Endothelial cell of umbilical vein (primary cell): ENCODE measurements around the gene NRROS. TPM values are rescaled to one million over a fixed set of nuclear protein-coding genes. Genes with fewer than 3 reads are reported as not detected.

ENCODE experiments used
- BruUV-seq: library from RNA; stranded (reverse); fragments of 400-500 nt; replicated peaks from 2 replicates; lab custom pipeline; 2021; lab: Mats Ljungman, UMichigan
- CTCF ChIA-PET: fragments of 300-600, 350-600 bp; sonication (Branson Sonifier 250); formaldehyde crosslinking; loops from one replicate; lab custom pipeline; 2021; ENCODE audit warnings: antibody characterized with exemption, inconsistent platforms; lab: Charles Lee
- POLR2A ChIA-PET: fragments of 300-600, 350-600 bp; sonication (Branson Sonifier 250); formaldehyde crosslinking; loops from one replicate; lab custom pipeline; 2021; ENCODE audit warnings: antibody characterized with exemption, inconsistent platforms; lab: Charles Lee
- DNase-seq: peaks from one replicate; pipeline ENCODE4 v3.0.0-alpha.2; 2011; ENCODE audit warnings: low read depth, low spot score
- FAIRE-seq: peaks from 2 replicates; lab custom pipeline; 2011; peaks lifted over from hg19 to GRCh38; lab: Jason Lieb, UNC
- H2AFZ ChIP-seq: 2 replicates; pipeline ENCODE4 v1.6.0; 2012; ENCODE audit warnings: low read depth, low read length, control low read depth, inconsistent platforms
- H3K27ac ChIP-seq: 2 replicates; pipeline ENCODE4 v1.5.1; 2011; ENCODE audit warnings: low read depth, mild to moderate bottlenecking, control low read depth, low read length, moderate library complexity; ENCODE audit not compliant: insufficient read depth
- H3K27me3 ChIP-seq, 2 experiments: 2 replicates each; pipeline versions ENCODE4 v1.6.0 to v1.6.1; 2011; ENCODE audit warnings: low read length in 2 of 2, mixed read lengths in 1 of 2; ENCODE audit not compliant: control insufficient read depth in 2 of 2, insufficient read depth in 2 of 2
- H3K36me3 ChIP-seq, 2 experiments: 2 replicates in 1 of 2; 3 replicates in 1 of 2; pipeline ENCODE4 v1.5.1; 2011; ENCODE audit warnings: low read length in 2 of 2, mild to moderate bottlenecking in 1 of 2, moderate library complexity in 1 of 2; ENCODE audit not compliant: control insufficient read depth in 2 of 2, insufficient read depth in 2 of 2; ENCODE audit errors: extremely low read depth in 1 of 2
- H3K4me1 ChIP-seq: 3 replicates; pipeline ENCODE4 v1.5.1; 2011; ENCODE audit warnings: mild to moderate bottlenecking, low read length; ENCODE audit not compliant: control insufficient read depth, insufficient read depth; ENCODE audit errors: extremely low read depth
- H3K4me2 ChIP-seq: 2 replicates; pipeline ENCODE4 v1.6.1; 2011; ENCODE audit warnings: low read length, control low read depth, mixed read lengths; ENCODE audit not compliant: insufficient read depth
- H3K4me3 ChIP-seq, 3 experiments: fragments of 200-600 bp in 1 of 3; sonication (generic), shearing (Covaris generic) in 1 of 3; replicated peaks in 1 of 3; 2 replicates each; pipeline ENCODE4 v1.5.1; 2011 to 2016; ENCODE audit warnings: control low read depth in 3 of 3, low read length in 3 of 3, mild to moderate bottlenecking in 2 of 3, inconsistent platforms in 1 of 3, low read depth in 1 of 3, moderate library complexity in 1 of 3; ENCODE audit not compliant: insufficient read depth in 1 of 3
- H3K79me2 ChIP-seq: 2 replicates; pipeline ENCODE4 v1.6.0; 2012; ENCODE audit warnings: low read length, inconsistent platforms; ENCODE audit not compliant: control insufficient read depth, insufficient read depth
- H3K9ac ChIP-seq: replicated peaks from 2 replicates; pipeline ENCODE3; 2011; ENCODE audit warnings: low read length, control low read depth; ENCODE audit not compliant: insufficient read depth; ENCODE audit errors: extremely low read depth
- H3K9me1 ChIP-seq: replicated peaks from 3 replicates; pipeline ENCODE4 v1.6.0; 2011; ENCODE audit warnings: mild to moderate bottlenecking, low read length; ENCODE audit not compliant: control insufficient read depth, insufficient read depth; ENCODE audit errors: extremely low read depth
- H3K9me3 ChIP-seq: replicated peaks from 2 replicates; pipeline ENCODE4 v1.5.1; 2012; ENCODE audit warnings: low read length, inconsistent platforms; ENCODE audit not compliant: control insufficient read depth, insufficient read depth
- H4K20me1 ChIP-seq: replicated peaks from 2 replicates; pipeline ENCODE3; 2011; ENCODE audit warnings: mild to moderate bottlenecking, low read length; ENCODE audit not compliant: control insufficient read depth, insufficient read depth; ENCODE audit errors: extremely low read depth
- EZH2 ChIP-seq: IDR thresholded peaks from 2 replicates; pipeline ENCODE4 v1.6.1; 2012; ENCODE audit warnings: borderline replicate concordance, low read depth, mild to moderate bottlenecking, moderate library complexity, low read length, inconsistent platforms; ENCODE audit not compliant: severe bottlenecking
- FOS ChIP-seq: IDR thresholded peaks from 2 replicates; pipeline ENCODE4 v1.6.1; 2011; ENCODE audit warnings: mild to moderate bottlenecking, low read length, moderate library complexity, borderline replicate concordance; ENCODE audit not compliant: insufficient read depth
- GATA2 ChIP-seq: IDR thresholded peaks from 2 replicates; pipeline ENCODE4 v1.7.0; 2011; ENCODE audit warnings: low read depth, mild to moderate bottlenecking, moderate library complexity, mixed read lengths, low read length; ENCODE audit not compliant: insufficient read length, insufficient read depth
- JUN ChIP-seq: IDR thresholded peaks from 2 replicates; pipeline ENCODE4 v1.6.1; 2011; ENCODE audit warnings: borderline replicate concordance, low read depth; ENCODE audit not compliant: insufficient read length, insufficient read depth
- MYC ChIP-seq: IDR thresholded peaks from one replicate; pipeline ENCODE4 v1.6.1; 2011; ENCODE audit warnings: mild to moderate bottlenecking, low read depth, low read length
- POLR2AphosphoS5 ChIP-seq: IDR thresholded peaks from 2 replicates; pipeline ENCODE4 v1.6.1; 2012; ENCODE audit warnings: low read depth, mild to moderate bottlenecking, control low read depth, low read length, moderate library complexity; ENCODE audit not compliant: insufficient read depth
- dilution Hi-C: fragments of 300-500 bp; cut with MboI; formaldehyde crosslinking; loops from one replicate; pipeline ENCODE4 v1.15.0; 2019; ENCODE audit warnings: low sequenced_read_pairs; ENCODE audit not compliant: extremely low pct_ligation_motif_present
- intact Hi-C: fragments of 100-400 bp; cut with micrococcal nuclease; formaldehyde crosslinking; loops from one replicate; pipeline ENCODE4 v1.10.0; 2022
- polyA plus RNA-seq, 4 experiments: library from polyadenylated mRNA; depleted of rRNA in 3 of 4; stranded (reverse) in 3 of 4; unstranded in 1 of 4; fragments of >200 nt; gene quantifications; 2 replicates each; pipeline versions ENCODE4 v1.2.1 to v1.2.3, GENCODE V29; 2011 to 2012; ENCODE audit warnings: missing spikeins in 1 of 4
- total RNA-seq: library from RNA; stranded (reverse); gene quantifications from 2 replicates; pipeline ENCODE4 v1.2.3, GENCODE V29; 2021
- TF ChIP-seq, protein P1 (sequence below): IDR thresholded peaks from 2 replicates; pipeline ENCODE4 v1.6.1; 2011; ENCODE audit not compliant: insufficient read depth, insufficient read length
- TF ChIP-seq, protein P2 (sequence below), 2 donors: IDR thresholded peaks; 1 replicate in 1 of 2; 2 replicates in 1 of 2; pipeline ENCODE4 v1.5.1; 2011; ENCODE audit warnings: low read length in 2 of 2, mild to moderate bottlenecking in 2 of 2, moderate library complexity in 2 of 2, control low read depth in 1 of 2, inconsistent platforms in 1 of 2, low read depth in 1 of 2; ENCODE audit not compliant: insufficient read depth in 1 of 2; ENCODE audit errors: extremely low read depth in 1 of 2

The NRROS gene
- total and polyA plus RNA-seq, 2 donors (not counting 3 experiments of a cell fraction or from before 2014, with no cell fraction given) = 8.1 to 15.6 TPM

DNA sequence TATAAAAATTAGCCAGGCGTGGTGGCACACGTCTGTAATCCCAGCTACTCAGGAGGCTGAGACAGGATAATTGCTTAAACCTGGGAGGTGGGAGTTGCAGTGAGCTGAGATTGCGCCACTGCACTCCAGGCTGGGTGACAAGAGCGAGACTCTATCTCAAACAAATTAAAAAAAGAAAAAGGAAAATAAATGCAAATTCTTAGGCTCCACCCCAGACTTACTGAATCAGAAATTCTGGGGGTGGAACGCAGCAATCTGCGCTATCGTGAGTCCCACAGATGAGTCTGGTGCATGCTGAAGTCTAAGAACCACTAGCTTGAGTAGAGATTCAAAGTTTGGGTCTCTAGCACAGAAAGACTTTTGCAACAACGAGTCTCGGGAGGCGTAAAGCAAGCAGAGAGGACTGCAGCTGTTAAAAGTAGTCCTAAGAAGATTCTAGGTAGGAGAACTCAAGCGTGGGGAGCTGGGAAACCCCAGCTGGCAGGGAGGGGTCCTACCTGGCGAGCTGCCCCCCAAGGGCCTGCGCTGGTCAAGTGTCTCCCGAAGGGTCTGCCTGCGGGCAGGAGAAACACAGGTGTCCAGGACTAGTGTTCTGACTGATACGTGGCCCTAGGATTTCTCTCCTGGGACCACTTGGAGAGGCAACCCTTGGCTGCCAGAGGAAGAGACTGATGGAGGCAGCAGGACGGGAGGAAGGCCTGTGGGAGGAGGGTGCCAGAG, 50.6 kb downstream of the NRROS start:
- POLR2A ChIA-PET = no interaction called here
- FAIRE-seq (no peak), DNase-seq (no peak)
- Histone ChIP-seq H3K79me2 (no peaks in the 10 kb centered on the region), H4K20me1 (no peaks in the 10 kb centered on the region), H3K27me3 (peaks cover 0 to 2% of the 10 kb centered on the region in 2 experiments), H3K4me3 (no peak overlapping the region), H3K9me3 (no peaks in the 10 kb centered on the region), H3K36me3 (no peaks in the 10 kb centered on the region), H3K4me1 (peaks cover 7% of the 10 kb centered on the region), H3K9me1 (no peaks in the 10 kb centered on the region), H3K27ac (no peak overlapping the region), H3K4me2 (no peak overlapping the region), H3K9ac (no peak overlapping the region), H2AFZ (no peak overlapping the region)
- dilution Hi-C loops (loop anchor here (5.0 kb wide), 1 partner anchor 83 kb away; no protein-coding TSS in a partner anchor), intact Hi-C loops (no loop called here)
- no TSS peak for BruUV-seq
- TF ChIP-seq, protein P1, sequence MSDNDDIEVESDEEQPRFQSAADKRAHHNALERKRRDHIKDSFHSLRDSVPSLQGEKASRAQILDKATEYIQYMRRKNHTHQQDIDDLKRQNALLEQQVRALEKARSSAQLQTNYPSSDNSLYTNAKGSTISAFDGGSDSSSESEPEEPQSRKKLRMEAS = no peak
- TF ChIP-seq GATA2 (no peak), POLR2AphosphoS5 (no peak), MYC (no peak), EZH2 (no peak), FOS (no peak), JUN (no peak)
- TF ChIP-seq, protein P2, sequence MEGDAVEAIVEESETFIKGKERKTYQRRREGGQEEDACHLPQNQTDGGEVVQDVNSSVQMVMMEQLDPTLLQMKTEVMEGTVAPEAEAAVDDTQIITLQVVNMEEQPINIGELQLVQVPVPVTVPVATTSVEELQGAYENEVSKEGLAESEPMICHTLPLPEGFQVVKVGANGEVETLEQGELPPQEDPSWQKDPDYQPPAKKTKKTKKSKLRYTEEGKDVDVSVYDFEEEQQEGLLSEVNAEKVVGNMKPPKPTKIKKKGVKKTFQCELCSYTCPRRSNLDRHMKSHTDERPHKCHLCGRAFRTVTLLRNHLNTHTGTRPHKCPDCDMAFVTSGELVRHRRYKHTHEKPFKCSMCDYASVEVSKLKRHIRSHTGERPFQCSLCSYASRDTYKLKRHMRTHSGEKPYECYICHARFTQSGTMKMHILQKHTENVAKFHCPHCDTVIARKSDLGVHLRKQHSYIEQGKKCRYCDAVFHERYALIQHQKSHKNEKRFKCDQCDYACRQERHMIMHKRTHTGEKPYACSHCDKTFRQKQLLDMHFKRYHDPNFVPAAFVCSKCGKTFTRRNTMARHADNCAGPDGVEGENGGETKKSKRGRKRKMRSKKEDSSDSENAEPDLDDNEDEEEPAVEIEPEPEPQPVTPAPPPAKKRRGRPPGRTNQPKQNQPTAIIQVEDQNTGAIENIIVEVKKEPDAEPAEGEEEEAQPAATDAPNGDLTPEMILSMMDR (IDR thresholded peaks at IDR 0.05; ENCODE audit: extremely low read depth in 1 of 2, insufficient read depth in 1 of 2, low read depth in 1 of 2, low read length in 2 of 2) = no peak
- CTCF ChIA-PET = interaction anchor here (1.2 to 11.4 kb wide), 3 partner anchors 36 to 162 kb away, joined by 3 to 334 read pairs (median 4); no protein-coding TSS in a partner anchor
